ENCODE measurements around the gene CCDC171. TPM values are rescaled to one million over a fixed set of nuclear protein-coding genes. Genes with fewer than 3 reads are reported as not detected.

CCDC171 gene
- total RNA-seq, 1 experiment from 2014 or later: 2.6 TPM

GRCh38 chr9:15724612-15725011 is 171.8 kb downstream of the CCDC171 start:
- no TSS peak for BruUV-seq (replicated peaks)
- Histone ChIP-seq H3K4me3 (replicated peaks in 1 of 2; ENCODE audit: low read depth in 1 of 2, low read length in 2 of 2) (no peak overlapping the region), H3K9me3 (ENCODE audit: control insufficient read depth in 1 of 2, insufficient read depth in 1 of 2, low read depth in 1 of 2, low read length in 2 of 2) (no peaks in the 10 kb centered on the region), H3K27me3 (ENCODE audit: insufficient read depth, low read length) (no peaks in the 10 kb centered on the region), H3K79me2 (ENCODE audit: insufficient read depth, low read length) (no peaks in the 10 kb centered on the region), H2AFZ (ENCODE audit: low read depth, low read length, poor library complexity, severe bottlenecking) (no peak overlapping the region), H3K4me2 (ENCODE audit: low read length) (no peak overlapping the region), H3K9ac (ENCODE audit: low read length) (no peak overlapping the region), H3K36me3 (ENCODE audit: control insufficient read depth in 1 of 2, insufficient read depth in 2 of 2, low read length in 2 of 2) (no peaks in the 10 kb centered on the region), H3K27ac (ENCODE audit: low read depth, low read length) (no peak overlapping the region), H3K4me1 (ENCODE audit: control insufficient read depth in 1 of 2, insufficient read depth in 2 of 2, low read length in 2 of 2) (no peaks in the 10 kb centered on the region), H3K9me2 (ENCODE audit: insufficient read depth) (no peaks in the 10 kb centered on the region), H4K20me1 (ENCODE audit: insufficient read depth) (no peaks in the 10 kb centered on the region)
- TF ChIP-seq EZH2phosphoT487 (IDR thresholded peaks at IDR 0.05; ENCODE audit: borderline replicate concordance) (no peak), ZNF274 (IDR thresholded peaks at IDR 0.05; ENCODE audit: low read depth, low read length) (no peak), REST (IDR thresholded peaks at IDR 0.05; ENCODE audit: low read depth) (no peak), ATF3 (IDR thresholded peaks at IDR 0.05) (no peak), SRF (IDR thresholded peaks at IDR 0.05; ENCODE audit: low read depth) (no peak), POLR2AphosphoS5 (IDR thresholded peaks at IDR 0.05; ENCODE audit: low read depth, low read length) (no peak), FOSL1 (IDR thresholded peaks at IDR 0.05; ENCODE audit: low read depth) (no peak), CEBPB (IDR thresholded peaks at IDR 0.05; ENCODE audit: low read depth) (no peak), TCF7L2 (IDR thresholded peaks at IDR 0.05; ENCODE audit: borderline replicate concordance, extremely low read depth, insufficient read depth, insufficient read length) (no peak), SP1 (IDR thresholded peaks at IDR 0.05; ENCODE audit: low read depth) (no peak)
- ChIA-PET POLR2A (no interaction called here), RAD21 (ENCODE audit: low non-redundant PET in 1 of 2, low total read pairs in 2 of 2, uncharacterized antibody in 2 of 2, unreplicated experiment in 2 of 2) (no interaction called here), CTCF (no interaction called here)
- no peak for ATAC-seq
- no peak for DNase-seq (ENCODE audit: low read depth, low spot score)
- intact Hi-C loops (cut with micrococcal nuclease): no loop called here
